Measurements from ENCODE around the gene SMG6. TPM values are rescaled to one million over a fixed set of nuclear protein-coding genes. Genes with fewer than 3 reads are reported as not detected.
"Not testable (repeated sequence)": the region's sequence is repeated elsewhere in the genome, so short reads cannot be mapped to it uniquely, and the experiment has no call there.

The SMG6 gene
- polyA plus RNA-seq, 6 donors from 2014 or later, result 0.23 to 5.3 (median 2.6) TPM

GRCh38 chr17:2211661-2212399 lies 91.8 kb downstream of the SMG6 start:
- Mint-ChIP-seq H3K4me3 (no peak overlapping the region), H3K4me1 (peaks cover 12 to 25% (median 25%) of the 10 kb centered on the region in 3 donors), H3K27ac (peak overlapping the region in 1 of 6 donors; percentile 87), H3K36me3 (peaks cover 0 to 4% of the 10 kb centered on the region in 2 donors), H3K9me3 (no peaks in the 10 kb centered on the region), H3K27me3 (no peaks in the 10 kb centered on the region)
- ATAC-seq (ENCODE audit: low read depth in 2 of 2) (no peak), DNase-seq (no peak)

DNA sequence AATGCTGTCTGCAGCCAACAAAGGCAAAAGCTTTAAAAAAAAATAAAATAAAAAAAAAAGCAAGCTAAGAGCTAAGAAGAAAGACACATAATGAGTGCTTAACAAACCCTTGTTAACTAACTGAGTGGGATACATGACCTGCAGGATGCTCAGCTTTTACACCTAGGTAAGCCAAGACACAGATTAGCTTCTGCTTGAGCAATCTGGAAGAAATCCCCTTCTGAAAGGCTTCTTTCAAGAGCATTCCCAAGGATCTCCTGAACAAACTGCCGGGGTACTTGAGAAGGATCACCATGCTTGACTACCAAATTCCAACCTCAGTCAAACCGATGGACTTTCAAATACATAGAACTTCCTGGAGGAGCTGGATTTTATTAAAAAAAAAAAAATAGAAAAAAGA lies 92.9 kb downstream of the SMG6 start:
- no peaks in the 10 kb centered on the region for H3K9me3 Mint-ChIP-seq
- H3K27me3 Mint-ChIP-seq, result no peaks in the 10 kb centered on the region
- peaks cover 8 to 20% (median 20%) of the 10 kb centered on the region in 3 donors for H3K4me1 Mint-ChIP-seq
- H3K4me3 Mint-ChIP-seq, result no peak overlapping the region
- H3K27ac Mint-ChIP-seq, result no peak overlapping the region
- DNase-seq, result no peak
- ATAC-seq (ENCODE audit: low read depth in 2 of 2), result no peak
- peaks cover 0 to 4% of the 10 kb centered on the region in 2 donors for H3K36me3 Mint-ChIP-seq

- peaks cover 0 to 10% of the 10 kb centered on the region in 2 donors for H3K36me3 Mint-ChIP-seq
- DNase-seq (no peak), ATAC-seq (ENCODE audit: low read depth in 2 of 2) (no peak)
- no peak overlapping the region for H3K27ac Mint-ChIP-seq
- no peaks in the 10 kb centered on the region for H3K4me1 Mint-ChIP-seq
- H3K4me3 Mint-ChIP-seq, result no peak overlapping the region
- no peaks in the 10 kb centered on the region for H3K9me3 Mint-ChIP-seq
- no peaks in the 10 kb centered on the region for H3K27me3 Mint-ChIP-seq
Measured at GRCh38 chr17:2207815-2208515, 95.6 kb downstream of the SMG6 start.

DNA sequence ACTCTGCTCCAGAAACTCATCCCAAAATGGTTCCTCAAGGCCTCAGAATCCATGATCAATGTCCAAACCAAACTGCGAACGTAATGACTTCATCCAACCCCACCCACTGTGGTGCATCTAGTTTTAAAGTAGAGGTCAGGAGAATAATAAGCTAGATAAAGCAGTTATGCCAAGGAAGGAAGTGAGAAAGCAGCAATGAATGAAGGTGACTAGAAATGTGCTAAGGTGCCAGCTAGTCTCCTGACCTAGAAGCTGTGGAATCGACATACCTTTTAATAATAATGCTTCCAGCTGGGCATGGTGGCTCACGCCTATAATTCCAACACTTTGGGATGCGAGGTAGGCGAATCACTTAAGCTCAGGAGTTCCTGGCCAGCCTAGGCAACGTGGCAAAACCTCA lies 99.2 kb downstream of the SMG6 start:
- Mint-ChIP-seq H3K4me3 (no peak overlapping the region), H3K36me3 (peaks cover 0 to 5% of the 10 kb centered on the region in 2 donors), H3K27ac (no peak overlapping the region), H3K4me1 (no peaks in the 10 kb centered on the region), H3K27me3 (no peaks in the 10 kb centered on the region), H3K9me3 (no peaks in the 10 kb centered on the region)
- DNase-seq (no peak), ATAC-seq (ENCODE audit: low read depth in 2 of 2) (no peak)

- Mint-ChIP-seq H3K4me1 (no peaks in the 10 kb centered on the region), H3K4me3 (no peak overlapping the region), H3K27me3 (no peaks in the 10 kb centered on the region), H3K9me3 (no peaks in the 10 kb centered on the region), H3K36me3 (peaks cover 0 to 5% of the 10 kb centered on the region in 2 donors), H3K27ac (no peak overlapping the region)
- ATAC-seq (ENCODE audit: low read depth in 2 of 2) (no peak), DNase-seq (no peak)
Measured at GRCh38 chr17:2203818-2204217, 99.8 kb downstream of the SMG6 start.

GRCh38 chr17:2202996-2203575 lies 100.5 kb downstream of the SMG6 start:
- ATAC-seq (ENCODE audit: low read depth in 2 of 2) (no peak), DNase-seq (no peak)
- Mint-ChIP-seq H3K27ac (no peak overlapping the region), H3K9me3 (no peaks in the 10 kb centered on the region), H3K27me3 (no peaks in the 10 kb centered on the region), H3K36me3 (peaks cover 0 to 5% of the 10 kb centered on the region in 2 donors), H3K4me1 (no peaks in the 10 kb centered on the region), H3K4me3 (no peak overlapping the region)

DNA sequence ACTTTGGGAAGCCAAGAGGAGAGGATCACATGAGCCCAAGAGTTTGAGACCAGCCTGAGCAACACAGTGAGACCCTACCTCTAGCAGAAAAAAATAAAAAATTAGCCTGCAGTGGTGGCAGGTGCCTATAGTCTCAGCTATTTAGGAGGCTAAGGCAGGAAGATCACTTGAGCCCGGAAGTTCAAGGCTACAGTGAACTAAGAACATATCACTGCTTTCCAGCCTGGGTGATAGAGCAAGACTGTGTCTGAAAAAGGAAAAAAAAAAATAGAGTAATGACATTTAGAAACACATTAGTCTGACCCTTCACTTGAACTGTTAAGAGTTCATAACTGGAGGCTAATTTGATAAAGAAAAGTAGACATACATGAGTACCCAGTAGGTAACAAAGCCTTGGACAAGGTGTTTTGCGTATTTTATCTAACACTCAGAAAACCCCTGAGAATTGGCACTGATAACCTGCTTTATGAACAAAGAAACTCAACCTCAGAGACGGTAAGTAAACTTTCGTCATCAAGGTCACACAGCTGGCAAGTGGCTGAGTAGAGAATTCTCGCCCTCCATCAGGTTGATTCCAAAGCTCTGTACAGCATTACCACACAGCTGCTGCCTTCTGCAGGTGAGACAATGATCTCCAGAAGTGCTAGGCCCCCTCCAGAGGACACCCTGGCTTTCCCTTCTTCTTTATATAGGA lies 101.1 kb downstream of the SMG6 start:
- no peak for DNase-seq
- ATAC-seq (ENCODE audit: low read depth in 2 of 2), result no peak
- Mint-ChIP-seq H3K36me3 (peaks cover 0 to 5% of the 10 kb centered on the region in 2 donors), H3K4me1 (no peaks in the 10 kb centered on the region), H3K27me3 (no peaks in the 10 kb centered on the region), H3K4me3 (no peak overlapping the region), H3K27ac (peak overlapping the region in 2 of 6 donors; percentile 10 to 36), H3K9me3 (no peaks in the 10 kb centered on the region)

GRCh38 chr17:2199386-2199785 lies 104.2 kb downstream of the SMG6 start:
- not testable (repeated sequence) for H3K27me3 Mint-ChIP-seq; H3K4me1 Mint-ChIP-seq; H3K27ac Mint-ChIP-seq; ATAC-seq (ENCODE audit: low read depth in 2 of 2); H3K4me3 Mint-ChIP-seq; DNase-seq; H3K9me3 Mint-ChIP-seq; H3K36me3 Mint-ChIP-seq

DNA sequence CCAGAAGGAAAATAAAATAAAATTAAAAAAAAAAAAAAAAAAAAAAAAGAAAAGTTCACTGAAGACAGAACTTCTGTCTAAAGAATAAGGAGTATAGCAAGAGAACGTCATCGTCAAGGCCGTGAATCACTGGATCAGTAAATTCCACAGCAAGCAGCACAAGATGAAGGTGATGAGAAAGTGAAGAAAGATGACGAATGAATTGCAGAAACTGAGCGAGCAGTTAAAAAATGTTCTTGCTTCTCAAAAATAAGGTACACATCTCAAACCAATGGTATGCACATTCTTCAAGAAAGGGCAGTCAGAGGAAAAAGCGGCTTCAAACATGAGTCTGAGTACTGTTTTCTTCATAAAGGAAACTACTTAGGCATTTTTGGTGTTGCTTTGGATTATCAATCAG lies 104.7 kb downstream of the SMG6 start:
- no peak overlapping the region for H3K27ac Mint-ChIP-seq
- H3K27me3 Mint-ChIP-seq, result no peaks in the 10 kb centered on the region
- no peaks in the 10 kb centered on the region for H3K9me3 Mint-ChIP-seq
- no peak for DNase-seq
- H3K36me3 Mint-ChIP-seq, result peaks cover 8 to 11% of the 10 kb centered on the region in 2 donors
- ATAC-seq (ENCODE audit: low read depth in 2 of 2), result no peak
- H3K4me3 Mint-ChIP-seq, result no peak overlapping the region
- peaks cover 0 to 2% (median 0%) of the 10 kb centered on the region in 3 donors for H3K4me1 Mint-ChIP-seq

DNA sequence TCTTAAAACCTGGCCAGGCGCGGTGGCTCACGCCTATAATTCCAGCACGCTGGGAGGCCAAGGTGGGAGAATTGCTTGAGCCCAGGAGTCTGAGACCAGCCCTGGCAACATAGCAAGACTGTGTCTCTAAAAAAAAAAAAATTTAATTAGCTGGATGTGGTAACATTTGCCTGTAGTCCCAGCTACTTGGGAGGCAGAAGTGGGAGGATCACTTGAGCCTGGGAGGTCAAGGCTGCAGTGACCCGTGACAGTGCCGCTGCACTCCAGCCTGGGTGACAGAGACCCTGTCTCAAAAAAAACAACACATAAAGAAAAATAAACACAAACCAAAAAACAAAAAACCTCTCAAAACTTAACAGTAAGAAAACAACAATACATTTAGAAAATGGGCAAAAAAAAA lies 106.3 kb downstream of the SMG6 start:
- Mint-ChIP-seq H3K27me3 (no peaks in the 10 kb centered on the region), H3K9me3 (no peaks in the 10 kb centered on the region), H3K36me3 (peaks cover 12 to 16% of the 10 kb centered on the region in 2 donors), H3K27ac (no peak overlapping the region), H3K4me1 (peaks cover 8 to 12% (median 11%) of the 10 kb centered on the region in 3 donors), H3K4me3 (peak overlapping the region in 1 of 8 donors; percentile 57)
- ATAC-seq (ENCODE audit: low read depth in 2 of 2) (no peak), DNase-seq (no peak)

DNA sequence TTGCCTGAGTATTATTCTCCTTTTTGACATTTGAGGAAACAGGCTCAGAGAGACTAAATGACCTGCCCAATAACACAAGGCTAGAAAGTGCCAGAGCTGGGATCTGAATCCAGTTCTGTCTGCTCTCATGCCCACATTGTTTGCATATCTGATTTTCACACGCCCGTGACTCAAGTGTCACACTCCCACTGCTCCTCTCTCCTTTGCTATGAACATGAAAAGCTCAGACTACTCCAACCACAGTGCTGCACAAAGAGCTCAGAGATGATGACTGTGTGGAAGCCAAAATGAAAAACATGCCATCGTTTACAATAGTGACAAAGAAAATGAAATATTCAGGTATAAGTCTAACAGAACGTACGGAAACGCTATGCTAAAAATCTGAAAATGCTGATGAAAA lies 107.9 kb downstream of the SMG6 start:
- no peaks in the 10 kb centered on the region for H3K9me3 Mint-ChIP-seq
- peaks cover 12 to 16% of the 10 kb centered on the region in 2 donors for H3K36me3 Mint-ChIP-seq
- peak overlapping the region in 1 of 8 donors; percentile 33 for H3K4me3 Mint-ChIP-seq
- H3K27ac Mint-ChIP-seq, result peak overlapping the region in 1 of 6 donors; percentile 21
- peaks cover 9 to 17% (median 17%) of the 10 kb centered on the region in 3 donors for H3K4me1 Mint-ChIP-seq
- H3K27me3 Mint-ChIP-seq, result no peaks in the 10 kb centered on the region
- DNase-seq (no peak), ATAC-seq (ENCODE audit: low read depth in 2 of 2) (no peak)

DNA sequence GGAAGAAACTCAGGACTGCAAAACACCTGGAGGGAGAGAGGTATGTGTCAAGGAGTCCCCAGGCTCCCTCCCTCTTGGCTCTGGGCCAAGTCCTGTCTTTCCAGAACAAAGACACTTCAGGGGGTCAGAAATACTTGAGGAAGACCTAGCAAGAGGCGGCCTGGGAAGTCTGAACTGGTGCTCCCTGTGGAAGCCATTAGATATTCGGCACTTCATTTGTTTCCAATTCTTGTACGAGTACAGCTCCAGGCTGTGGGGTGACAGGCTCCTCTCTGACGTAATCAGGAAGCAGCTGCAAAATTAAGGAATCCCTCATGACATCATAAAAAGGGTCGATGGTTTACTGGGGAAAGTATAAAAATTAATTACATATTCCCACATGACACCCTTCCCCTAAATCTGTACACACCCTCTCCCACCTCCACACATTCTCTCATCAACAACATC lies 108.7 kb downstream of the SMG6 start:
- peak overlapping the region in 1 of 6 donors; percentile 83 for H3K27ac Mint-ChIP-seq
- H3K4me3 Mint-ChIP-seq, result no peak overlapping the region

GRCh38 chr17:2192367-2193057 lies 111.1 kb downstream of the SMG6 start:
- DNase-seq (no peak), ATAC-seq (ENCODE audit: low read depth in 2 of 2) (no peak)
- Mint-ChIP-seq H3K4me3 (no peak overlapping the region), H3K27me3 (no peaks in the 10 kb centered on the region), H3K36me3 (peaks cover 18 to 24% of the 10 kb centered on the region in 2 donors), H3K9me3 (no peaks in the 10 kb centered on the region), H3K4me1 (peaks cover 9 to 17% (median 17%) of the 10 kb centered on the region in 3 donors), H3K27ac (peak overlapping the region in 2 of 6 donors; percentile 43 to 62)

More for the DNA sequence above, 108.7 kb downstream of the SMG6 start:
- no peak for ATAC-seq (ENCODE audit: low read depth in 2 of 2)
- Mint-ChIP-seq H3K4me1 (peaks cover 9 to 17% (median 17%) of the 10 kb centered on the region in 3 donors), H3K36me3 (peaks cover 12 to 16% of the 10 kb centered on the region in 2 donors), H3K27me3 (no peaks in the 10 kb centered on the region), H3K9me3 (no peaks in the 10 kb centered on the region)
- DNase-seq, result no peak

Measured in naive B cell (primary cell).